ENCODE data around the gene DYNC1I1. TPM values are rescaled to one million over a fixed set of nuclear protein-coding genes. Genes with fewer than 3 reads are reported as not detected.

DYNC1I1 gene
- total RNA-seq, 1 donor from 2014 or later = 0.79 TPM

DNA sequence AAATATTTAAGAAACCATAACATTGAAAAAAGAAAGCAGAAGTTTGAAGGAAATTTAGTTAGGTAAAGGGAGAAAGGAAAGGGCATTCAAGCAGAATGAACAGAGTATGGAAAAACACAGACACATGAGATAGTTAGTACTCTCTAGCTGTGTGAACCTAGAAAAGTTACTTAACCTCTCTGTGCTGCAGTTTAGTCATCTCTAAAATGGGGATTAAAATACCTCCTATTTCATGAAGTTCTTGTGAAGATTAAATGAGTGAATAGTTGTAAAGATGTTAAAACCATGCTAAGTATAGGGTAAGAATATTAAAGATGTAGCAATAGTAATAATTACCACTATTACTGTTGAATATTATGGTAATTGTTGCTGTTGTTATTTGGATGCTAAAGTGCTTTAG lies 279.9 kb downstream of the DYNC1I1 start:
- Histone ChIP-seq H3K4me1 (no peaks in the 10 kb centered on the region), H3K9me3 (ENCODE audit: low read depth) (no peaks in the 10 kb centered on the region), H3K79me2 (ENCODE audit: low read depth) (no peaks in the 10 kb centered on the region), H4K20me1 (ENCODE audit: low read depth) (no peaks in the 10 kb centered on the region), H2AFZ (replicated peaks) (no peak overlapping the region), H3K36me3 (no peaks in the 10 kb centered on the region), H3K4me2 (no peak overlapping the region), H3K9ac (no peak overlapping the region), H3K27me3 (no peaks in the 10 kb centered on the region), H3F3A (ENCODE audit: low read depth) (no peaks in the 10 kb centered on the region), H3K4me3 (no peak overlapping the region), H3K27ac (no peak overlapping the region)
- no peaks in the 10 kb centered on the region for H3K4me1 Mint-ChIP-seq
- no peak overlapping the region for H3K27ac Mint-ChIP-seq
- no peaks in the 10 kb centered on the region for H3K9me3 Mint-ChIP-seq
- no peak overlapping the region for H3K4me3 Mint-ChIP-seq
- no peaks in the 10 kb centered on the region for H3K36me3 Mint-ChIP-seq
- no peak for DNase-seq (ENCODE audit: low spot score)
- peaks cover 2% of the 10 kb centered on the region for H3K27me3 Mint-ChIP-seq (ENCODE audit: insufficient read depth, low read depth)
- TF ChIP-seq, protein P1, sequence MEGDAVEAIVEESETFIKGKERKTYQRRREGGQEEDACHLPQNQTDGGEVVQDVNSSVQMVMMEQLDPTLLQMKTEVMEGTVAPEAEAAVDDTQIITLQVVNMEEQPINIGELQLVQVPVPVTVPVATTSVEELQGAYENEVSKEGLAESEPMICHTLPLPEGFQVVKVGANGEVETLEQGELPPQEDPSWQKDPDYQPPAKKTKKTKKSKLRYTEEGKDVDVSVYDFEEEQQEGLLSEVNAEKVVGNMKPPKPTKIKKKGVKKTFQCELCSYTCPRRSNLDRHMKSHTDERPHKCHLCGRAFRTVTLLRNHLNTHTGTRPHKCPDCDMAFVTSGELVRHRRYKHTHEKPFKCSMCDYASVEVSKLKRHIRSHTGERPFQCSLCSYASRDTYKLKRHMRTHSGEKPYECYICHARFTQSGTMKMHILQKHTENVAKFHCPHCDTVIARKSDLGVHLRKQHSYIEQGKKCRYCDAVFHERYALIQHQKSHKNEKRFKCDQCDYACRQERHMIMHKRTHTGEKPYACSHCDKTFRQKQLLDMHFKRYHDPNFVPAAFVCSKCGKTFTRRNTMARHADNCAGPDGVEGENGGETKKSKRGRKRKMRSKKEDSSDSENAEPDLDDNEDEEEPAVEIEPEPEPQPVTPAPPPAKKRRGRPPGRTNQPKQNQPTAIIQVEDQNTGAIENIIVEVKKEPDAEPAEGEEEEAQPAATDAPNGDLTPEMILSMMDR (IDR thresholded peaks at IDR 0.05) = no peak
- TF ChIP-seq EZH2 (IDR thresholded peaks at IDR 0.05) (no peak), EZH2phosphoT487 (IDR thresholded peaks at IDR 0.05) (no peak)

DNA sequence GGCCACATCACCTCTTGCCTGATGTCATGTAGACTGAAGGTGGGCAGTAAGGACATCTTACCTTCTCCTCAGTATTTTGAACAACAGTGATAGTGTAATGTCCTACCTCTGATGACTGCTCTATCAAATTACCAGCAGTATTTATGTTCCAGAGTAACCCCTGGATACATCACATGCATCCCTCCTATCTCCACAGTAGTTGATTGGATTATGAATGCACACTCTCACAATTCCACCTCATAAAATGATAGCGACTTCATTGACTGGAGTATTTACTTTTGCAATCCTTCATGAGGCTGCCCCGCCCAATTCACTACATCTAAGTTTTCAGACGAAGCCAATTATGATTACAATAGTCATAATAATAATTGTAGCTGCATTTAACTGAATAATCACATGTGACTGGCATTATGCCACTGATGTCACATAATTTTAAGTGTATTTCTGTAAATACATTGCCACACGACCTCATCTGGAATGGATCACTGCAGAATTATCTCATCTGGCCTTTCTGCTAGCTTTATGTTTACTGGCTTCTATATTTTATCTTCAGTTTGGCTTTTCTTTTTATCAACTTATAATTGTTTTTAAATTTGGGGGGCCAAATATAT lies 280.6 kb downstream of the DYNC1I1 start:
- Histone ChIP-seq H2AFZ (replicated peaks) (no peak overlapping the region), H3K9ac (no peak overlapping the region), H3K36me3 (no peaks in the 10 kb centered on the region), H3F3A (ENCODE audit: low read depth) (no peaks in the 10 kb centered on the region), H3K9me3 (ENCODE audit: low read depth) (no peaks in the 10 kb centered on the region), H3K4me3 (no peak overlapping the region), H3K27me3 (no peaks in the 10 kb centered on the region), H4K20me1 (ENCODE audit: low read depth) (no peaks in the 10 kb centered on the region), H3K79me2 (ENCODE audit: low read depth) (no peaks in the 10 kb centered on the region), H3K4me1 (no peaks in the 10 kb centered on the region), H3K27ac (no peak overlapping the region), H3K4me2 (no peak overlapping the region)
- H3K9me3 Mint-ChIP-seq = no peaks in the 10 kb centered on the region
- H3K4me3 Mint-ChIP-seq = no peak overlapping the region
- no peaks in the 10 kb centered on the region for H3K4me1 Mint-ChIP-seq
- no peak overlapping the region for H3K27ac Mint-ChIP-seq
- no peaks in the 10 kb centered on the region for H3K36me3 Mint-ChIP-seq
- no peak for TF ChIP-seq EZH2 (IDR thresholded peaks at IDR 0.05)
- TF ChIP-seq, protein P1 (IDR thresholded peaks at IDR 0.05) = no peak
- no peak for TF ChIP-seq EZH2phosphoT487 (IDR thresholded peaks at IDR 0.05)
- peaks cover 2% of the 10 kb centered on the region for H3K27me3 Mint-ChIP-seq (ENCODE audit: insufficient read depth, low read depth)
- no peak for DNase-seq (ENCODE audit: low spot score)

DNA sequence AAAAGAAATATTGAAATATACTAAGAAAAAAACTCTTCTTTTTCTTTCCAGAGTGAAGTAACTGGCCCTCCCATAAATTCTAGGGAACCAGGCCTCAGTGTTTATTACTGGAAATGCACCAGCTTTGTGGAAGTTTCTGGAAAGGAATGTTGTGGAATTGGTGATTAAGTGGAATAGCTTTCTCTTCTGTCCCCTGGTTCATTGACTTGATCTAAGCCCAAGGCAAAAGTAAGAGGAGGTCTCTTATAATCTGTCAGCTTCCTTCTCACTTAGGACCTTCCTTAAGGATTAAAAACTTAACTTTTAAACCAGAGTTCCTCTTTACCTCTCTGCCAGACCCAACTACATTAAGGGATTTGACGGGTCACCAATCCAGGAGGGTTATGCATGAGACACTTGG lies 283.4 kb downstream of the DYNC1I1 start:
- Histone ChIP-seq H3K4me2 (no peak overlapping the region), H3K36me3 (no peaks in the 10 kb centered on the region), H3K79me2 (ENCODE audit: low read depth) (no peaks in the 10 kb centered on the region), H3K9ac (no peak overlapping the region), H2AFZ (replicated peaks) (no peak overlapping the region), H3K27ac (no peak overlapping the region), H4K20me1 (ENCODE audit: low read depth) (no peaks in the 10 kb centered on the region), H3K4me1 (no peaks in the 10 kb centered on the region), H3F3A (ENCODE audit: low read depth) (no peaks in the 10 kb centered on the region), H3K9me3 (ENCODE audit: low read depth) (no peaks in the 10 kb centered on the region), H3K4me3 (no peak overlapping the region), H3K27me3 (no peaks in the 10 kb centered on the region)
- Mint-ChIP-seq H3K27me3 (ENCODE audit: insufficient read depth, low read depth) (peaks cover 3% of the 10 kb centered on the region), H3K9me3 (no peaks in the 10 kb centered on the region), H3K4me1 (peaks cover under 1% of the 10 kb centered on the region), H3K4me3 (no peak overlapping the region), H3K36me3 (no peaks in the 10 kb centered on the region), H3K27ac (no peak overlapping the region)
- TF ChIP-seq, protein P1 (IDR thresholded peaks at IDR 0.05) = no peak
- no peak for TF ChIP-seq EZH2 (IDR thresholded peaks at IDR 0.05)
- no peak for TF ChIP-seq EZH2phosphoT487 (IDR thresholded peaks at IDR 0.05)
- no peak for DNase-seq (ENCODE audit: low spot score)
